NCI-H2029 (cell line): ENCODE results near the gene NRIP1.
"Not testable (repeated sequence)": the region's sequence is repeated elsewhere in the genome, so short reads cannot be mapped to it uniquely, and the experiment has no call there.

ENCODE experiments used
- DNase-seq: peaks from one replicate; lab custom pipeline; 2025; lab: John Stamatoyannopoulos, UW

The NRIP1 gene

GRCh38 chr21:14975136-14975919, 89.5 kb downstream of the NRIP1 start:
- no peak for DNase-seq

DNA sequence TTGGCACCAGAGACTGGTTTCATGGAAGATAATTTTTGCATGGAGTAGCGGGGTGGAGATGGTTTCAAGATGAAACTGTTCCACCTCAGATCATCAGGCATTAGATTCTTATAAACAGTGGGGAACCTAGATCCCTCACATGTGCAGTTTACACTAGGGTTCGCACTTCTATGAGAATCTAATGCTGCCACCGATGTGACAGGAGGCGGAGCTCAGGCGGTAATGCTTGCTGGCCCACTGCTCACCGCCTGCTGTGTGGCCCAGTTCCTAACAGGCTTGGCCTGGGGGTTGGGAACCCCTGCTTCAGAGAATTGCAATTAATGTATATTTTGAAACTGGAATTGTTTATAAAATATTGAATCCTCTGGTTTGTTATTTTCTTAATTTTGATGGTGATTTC, 92.1 kb downstream of the NRIP1 start:
- DNase-seq = no peak

DNA sequence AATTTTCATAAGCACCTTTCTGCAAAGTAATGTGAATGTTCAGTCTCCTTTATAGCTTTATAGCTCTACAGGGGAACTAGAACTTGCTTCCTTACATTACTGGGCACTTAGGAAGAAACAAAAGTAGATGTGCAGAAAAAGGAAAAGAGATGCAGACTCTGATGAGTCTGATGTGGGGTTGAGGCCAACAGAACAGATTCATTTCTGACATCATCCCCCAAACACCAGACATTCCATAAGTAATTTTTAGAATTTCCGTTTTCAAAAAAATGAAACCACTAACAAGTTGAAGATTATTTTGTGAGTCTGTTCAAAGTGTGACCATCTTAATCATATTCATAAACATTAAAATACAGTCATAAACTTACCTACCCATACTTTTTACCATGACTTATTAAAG, 96.0 kb downstream of the NRIP1 start:
- no peak for DNase-seq

GRCh38 chr21:14968029-14968428, 96.8 kb downstream of the NRIP1 start:
- DNase-seq = no peak

DNA sequence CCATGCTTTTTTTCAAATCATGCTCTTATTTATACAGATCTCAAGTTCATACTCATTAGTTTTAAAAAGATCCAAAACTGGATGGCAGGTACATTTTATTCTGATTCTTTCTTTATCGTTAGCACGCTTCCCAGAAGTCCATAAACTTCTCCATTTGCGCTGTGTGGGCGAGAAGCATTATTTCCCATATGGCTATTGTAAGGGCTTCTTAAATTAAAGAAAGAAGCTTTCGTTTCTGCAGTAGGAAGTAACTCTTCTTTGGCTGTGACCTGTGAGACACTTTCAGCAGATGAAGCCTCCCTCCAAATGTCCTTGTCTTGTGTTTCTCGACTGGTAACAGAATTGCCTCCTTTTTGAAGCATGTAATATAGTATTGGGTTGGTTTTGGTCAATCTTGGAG, 100.2 kb downstream of the NRIP1 start:
- DNase-seq = no peak

- DNase-seq = no peak
These were observed 102.6 kb downstream of the NRIP1 start for GRCh38 chr21:14962217-14962616.

DNA sequence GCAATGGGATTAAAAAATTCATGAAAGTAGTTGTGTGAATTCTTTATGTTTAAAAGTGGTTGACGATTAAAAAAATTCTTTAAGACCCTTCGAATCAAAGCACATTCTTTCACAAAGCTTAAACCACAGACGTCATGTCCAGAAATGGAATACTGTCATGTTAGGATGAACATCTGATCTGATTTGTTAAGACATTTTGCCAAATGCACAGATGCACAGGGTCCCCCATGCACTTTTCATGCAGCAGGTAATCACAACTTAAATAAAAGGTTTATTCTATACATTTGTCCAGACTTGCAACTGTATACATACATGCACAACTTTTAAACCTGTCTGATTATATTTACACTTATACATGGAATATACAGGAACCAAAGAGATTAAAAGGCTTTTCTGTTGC, 103.3 kb downstream of the NRIP1 start:
- DNase-seq = no peak

GRCh38 chr21:14959343-14959742, 105.5 kb downstream of the NRIP1 start:
- DNase-seq = no peak

DNA sequence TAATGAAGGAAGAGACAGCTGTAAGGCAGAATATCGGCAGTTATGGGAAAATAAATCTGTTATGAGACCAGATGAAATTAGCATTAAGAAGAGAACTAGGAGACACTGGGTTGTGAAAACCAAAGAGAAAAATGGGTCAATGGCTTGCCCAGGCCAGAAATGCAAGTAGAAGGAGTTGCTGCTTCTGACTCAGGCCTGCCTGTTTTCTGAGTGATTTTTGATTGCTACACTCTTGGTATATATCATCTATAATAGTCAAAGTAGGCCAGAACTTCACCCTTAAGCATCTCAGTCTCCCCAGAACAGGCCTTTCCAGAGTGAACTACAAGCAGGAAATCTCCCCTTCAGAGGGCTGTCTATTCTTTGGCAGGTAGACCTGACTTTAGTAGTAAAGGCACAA, 107.0 kb downstream of the NRIP1 start:
- DNase-seq = no peak

DNA sequence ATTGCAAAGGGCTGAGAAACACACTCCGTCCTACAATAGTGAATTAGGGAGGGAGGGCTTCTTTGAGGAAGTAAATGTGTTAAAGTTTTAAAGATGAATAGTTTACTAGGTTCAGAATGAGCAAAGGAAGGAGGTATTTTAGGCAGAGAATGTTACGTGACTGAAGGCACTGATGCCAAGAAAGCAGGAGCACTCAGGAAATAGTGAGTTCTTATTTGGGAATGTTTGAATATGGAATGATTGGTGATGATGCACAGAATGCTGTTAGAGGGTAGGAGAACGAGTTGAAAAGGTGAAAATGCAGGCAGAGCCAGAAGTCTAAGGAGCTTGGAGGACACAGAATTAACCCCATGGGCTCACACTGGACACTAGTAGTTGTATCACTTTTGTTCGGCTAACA, 108.0 kb downstream of the NRIP1 start:
- DNase-seq = no peak

DNA sequence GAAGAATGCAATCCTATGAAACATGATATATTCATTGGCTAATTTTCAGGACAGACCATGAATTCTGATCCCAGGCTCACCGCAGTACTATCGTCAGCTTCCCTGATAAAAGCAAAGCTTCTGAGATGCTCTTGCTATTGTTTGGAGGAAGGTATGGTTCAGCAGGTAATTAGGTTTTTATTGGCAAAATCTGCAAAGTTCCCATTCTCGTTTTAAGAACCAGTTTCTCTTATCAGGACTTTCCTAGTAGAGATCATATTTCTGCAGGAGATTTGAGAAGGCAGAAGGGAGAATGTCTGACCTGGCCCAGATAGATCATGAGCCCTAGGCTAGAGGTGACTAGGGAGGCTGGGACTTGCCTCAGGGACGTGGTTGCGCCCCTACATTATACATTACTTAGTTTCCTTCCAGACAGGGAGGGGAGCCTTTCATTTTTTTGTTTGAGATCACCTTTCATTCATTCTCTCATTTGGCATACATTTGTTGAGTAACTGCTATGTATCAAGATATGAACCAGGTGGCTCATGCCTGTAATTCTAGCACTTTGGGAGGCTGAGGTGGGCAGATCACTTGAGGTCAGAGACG, 108.8 kb downstream of the NRIP1 start:
- DNase-seq = no peak

- DNase-seq = no peak
These were observed 111.9 kb downstream of the NRIP1 start for GRCh38 chr21:14952916-14953315.

GRCh38 chr21:14949603-14950002, 115.2 kb downstream of the NRIP1 start:
- DNase-seq = no peak

GRCh38 chr21:14947613-14948160, 117.1 kb downstream of the NRIP1 start:
- no peak for DNase-seq

DNA sequence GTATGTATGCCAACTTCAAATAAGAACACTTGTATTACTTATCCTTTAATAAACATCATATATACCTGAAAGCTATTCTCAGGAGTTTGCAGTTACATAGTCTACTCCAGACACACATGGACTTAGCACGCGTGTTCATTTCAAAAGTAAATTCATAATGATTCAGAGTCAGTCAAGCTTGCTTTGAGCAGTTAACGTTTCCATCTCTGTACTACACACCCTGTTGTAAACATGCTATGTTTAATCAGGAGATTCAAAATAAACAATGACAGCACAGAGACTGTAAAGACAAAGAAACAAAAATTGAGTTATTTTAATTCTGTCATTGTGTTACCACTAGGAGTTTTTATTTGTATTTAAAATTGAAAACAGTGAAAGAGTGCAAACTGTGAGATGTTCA, 119.6 kb downstream of the NRIP1 start:
- no peak for DNase-seq

DNA sequence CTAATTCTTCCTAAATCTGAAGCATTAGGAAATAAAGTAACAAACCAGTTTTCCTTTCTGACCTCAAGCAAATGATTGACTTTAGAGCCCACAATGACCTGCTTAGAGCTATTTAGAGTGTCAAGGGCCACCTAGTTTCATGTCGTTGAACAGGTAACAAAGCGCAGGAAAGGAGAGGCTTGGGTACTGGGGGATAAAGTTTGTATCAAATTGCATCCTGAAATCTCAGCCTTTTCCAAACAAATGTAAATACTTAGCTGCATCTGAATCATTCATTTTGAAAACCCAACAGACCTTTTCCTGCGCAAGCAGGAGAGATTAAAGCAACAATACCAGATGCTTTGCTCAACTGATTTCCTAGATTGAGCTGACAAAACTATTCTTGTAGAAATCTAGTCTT, 121.2 kb downstream of the NRIP1 start:
- no peak for DNase-seq

DNA sequence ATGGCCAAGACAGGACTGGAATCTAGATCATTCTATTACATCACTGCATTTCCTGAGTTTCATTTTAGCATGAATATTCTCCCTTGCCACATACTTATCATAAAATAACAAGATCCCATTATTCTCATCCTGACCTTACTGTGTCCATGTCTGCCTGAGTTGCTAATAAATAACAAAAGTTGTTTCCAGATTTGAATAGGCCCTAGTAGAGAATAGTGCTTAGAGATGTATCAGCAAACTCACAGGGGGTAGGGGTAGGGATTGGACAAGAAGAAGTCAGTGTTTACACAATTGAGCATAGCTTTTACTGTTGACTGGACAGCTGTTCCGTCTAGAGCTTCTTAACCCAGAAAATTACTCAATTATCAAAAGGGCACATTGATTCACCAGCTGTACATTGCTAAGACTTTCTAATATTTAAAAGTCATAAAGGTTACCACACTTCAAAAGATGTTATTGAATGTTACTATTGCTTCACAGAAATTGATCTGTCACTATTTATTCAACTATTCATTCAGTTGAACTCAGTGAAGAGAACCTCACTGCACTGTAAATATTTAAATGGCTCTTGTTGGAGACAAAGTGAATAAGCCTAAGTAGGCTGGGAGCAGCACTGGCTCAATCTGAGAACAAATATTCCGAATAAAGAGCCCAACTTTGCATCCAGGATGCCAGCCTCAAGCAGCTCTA, 121.9 kb downstream of the NRIP1 start:
- DNase-seq = no peak

DNA sequence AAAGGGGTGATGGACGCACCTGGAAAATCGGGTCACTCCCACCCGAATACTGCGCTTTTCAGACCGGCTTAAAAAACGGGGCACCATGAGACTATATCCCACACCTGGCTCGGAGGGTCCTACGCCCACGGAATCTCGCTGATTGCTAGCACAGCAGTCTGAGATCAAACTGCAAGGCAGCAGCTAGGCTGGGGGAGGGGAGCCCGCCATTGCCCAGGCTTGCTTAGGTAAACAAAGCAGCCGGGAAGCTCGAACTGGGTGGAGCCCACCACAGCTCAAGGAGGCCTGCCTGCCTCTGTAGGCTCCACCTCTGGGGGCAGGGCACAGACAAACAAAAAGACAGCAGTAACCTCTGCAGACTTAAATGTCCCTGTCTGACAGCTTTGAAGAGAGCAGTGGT, 137.5 kb downstream of the NRIP1 start:
- not testable (repeated sequence) for DNase-seq

DNA sequence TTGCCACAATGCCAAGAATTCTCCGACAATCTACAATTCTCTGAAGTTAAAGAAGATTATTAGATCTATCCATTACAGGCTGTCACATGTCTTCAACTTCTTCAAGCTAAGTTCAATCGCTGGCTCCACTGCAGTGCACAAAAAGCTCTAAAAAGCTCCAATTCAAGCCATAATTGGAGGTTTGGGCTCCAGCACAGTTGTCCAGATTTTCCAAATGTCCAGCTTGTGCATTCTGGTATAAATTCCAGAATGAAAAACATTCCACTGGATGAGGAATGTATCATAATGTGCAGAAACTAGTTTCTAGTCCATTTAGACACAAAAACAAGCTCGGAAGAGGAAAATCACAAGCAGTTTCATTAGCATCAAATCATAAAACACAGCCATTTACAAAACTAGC, 138.6 kb downstream of the NRIP1 start:
- no peak for DNase-seq

- DNase-seq = no peak
These were observed 141.3 kb downstream of the NRIP1 start for GRCh38 chr21:14923468-14923867.

DNA sequence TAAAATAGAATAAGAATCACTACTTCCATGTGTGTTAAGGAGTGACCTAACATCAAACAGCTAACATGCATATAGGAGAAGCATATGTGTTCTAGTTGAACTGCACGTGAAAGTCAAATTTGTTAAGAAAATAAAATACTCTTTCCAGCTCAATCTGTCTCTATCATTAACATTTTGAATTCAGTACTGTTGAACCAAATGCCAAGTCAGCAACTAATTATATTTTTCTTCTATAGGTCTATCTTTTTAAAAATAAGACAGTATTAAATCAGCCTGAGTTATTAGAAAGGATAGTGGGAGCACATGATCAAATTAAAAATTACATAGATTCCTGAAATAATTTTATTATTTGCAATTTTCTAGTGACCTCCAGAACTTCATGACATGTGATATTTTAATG, 141.8 kb downstream of the NRIP1 start:
- DNase-seq = no peak

GRCh38 chr21:14918527-14918926, 146.3 kb downstream of the NRIP1 start:
- no peak for DNase-seq

GRCh38 chr21:14917762-14918161, 147.0 kb downstream of the NRIP1 start:
- no peak for DNase-seq
